ENCODE measurements around the gene TJP1. TPM values are rescaled to one million over a fixed set of nuclear protein-coding genes. Genes with fewer than 3 reads are reported as not detected.

Gene TJP1
- total RNA-seq, 3 donors from 2014 or later (not counting 1 experiment from before 2014, with no cell fraction given) = not detected

GRCh38 chr15:29727871-29728270, 94.4 kb downstream of the TJP1 start:
- no peaks in the 10 kb centered on the region for H3K4me1 Mint-ChIP-seq
- H3K36me3 Mint-ChIP-seq = no peaks in the 10 kb centered on the region
- DNase-seq (no peak), ATAC-seq (no peak)
- Histone ChIP-seq H3K9me3 (ENCODE audit: control insufficient read depth, insufficient read depth, low read length) (no peaks in the 10 kb centered on the region), H3K4me1 (ENCODE audit: control insufficient read depth, insufficient read depth, low read length) (no peaks in the 10 kb centered on the region), H3K27ac (ENCODE audit: low read length) (no peak overlapping the region), H3K4me3 (ENCODE audit: low read length) (no peak overlapping the region), H3K27me3 (ENCODE audit: control insufficient read depth, insufficient read depth, low read length) (no peaks in the 10 kb centered on the region), H3K36me3 (ENCODE audit: control insufficient read depth, insufficient read depth, low read length) (no peaks in the 10 kb centered on the region)
- H3K9me3 Mint-ChIP-seq = no peaks in the 10 kb centered on the region
- H3K27me3 Mint-ChIP-seq (ENCODE audit: low read depth in 2 of 2) = peaks cover 3 to 9% of the 10 kb centered on the region in 2 donors
- no peak overlapping the region for H3K27ac Mint-ChIP-seq
- WGBS (ENCODE audit: insufficient coverage) = 81% methylated on average over 4 of the region's 5 CpGs
- intact Hi-C loops (cut with micrococcal nuclease) = no loop called here
- no peak overlapping the region for H3K4me3 Mint-ChIP-seq
- no peak for TF ChIP-seq CTCF (IDR thresholded peaks at IDR 0.05)

- no peak overlapping the region for H3K4me3 Mint-ChIP-seq
- Histone ChIP-seq H3K27ac (ENCODE audit: low read length) (no peak overlapping the region), H3K4me1 (ENCODE audit: control insufficient read depth, insufficient read depth, low read length) (no peaks in the 10 kb centered on the region), H3K36me3 (ENCODE audit: control insufficient read depth, insufficient read depth, low read length) (no peaks in the 10 kb centered on the region), H3K9me3 (ENCODE audit: control insufficient read depth, insufficient read depth, low read length) (peaks cover 12% of the 10 kb centered on the region), H3K4me3 (ENCODE audit: low read length) (no peak overlapping the region), H3K27me3 (ENCODE audit: control insufficient read depth, insufficient read depth, low read length) (no peaks in the 10 kb centered on the region)
- H3K9me3 Mint-ChIP-seq = peaks cover 2% of the 10 kb centered on the region in 2 donors
- WGBS (ENCODE audit: insufficient coverage) = 83% methylated on average over 5 of the region's 7 CpGs
- intact Hi-C loops (cut with micrococcal nuclease) = no loop called here
- no peak for TF ChIP-seq CTCF (IDR thresholded peaks at IDR 0.05)
- no peak for DNase-seq
- H3K27me3 Mint-ChIP-seq (ENCODE audit: low read depth in 2 of 2) = peaks cover 3 to 9% of the 10 kb centered on the region in 2 donors
- H3K36me3 Mint-ChIP-seq = no peaks in the 10 kb centered on the region
- H3K4me1 Mint-ChIP-seq = no peaks in the 10 kb centered on the region
- ATAC-seq = no peak
- H3K27ac Mint-ChIP-seq = no peak overlapping the region
Observed at GRCh38 chr15:29726553-29726952, 95.7 kb downstream of the TJP1 start.

- Histone ChIP-seq H3K27ac (ENCODE audit: low read length) (no peak overlapping the region), H3K4me3 (ENCODE audit: low read length) (no peak overlapping the region), H3K9me3 (ENCODE audit: control insufficient read depth, insufficient read depth, low read length) (peaks cover 14% of the 10 kb centered on the region), H3K36me3 (ENCODE audit: control insufficient read depth, insufficient read depth, low read length) (no peaks in the 10 kb centered on the region), H3K4me1 (ENCODE audit: control insufficient read depth, insufficient read depth, low read length) (no peaks in the 10 kb centered on the region), H3K27me3 (ENCODE audit: control insufficient read depth, insufficient read depth, low read length) (no peaks in the 10 kb centered on the region)
- 91% methylated on average over 3 of the region's 3 CpGs for WGBS (ENCODE audit: insufficient coverage)
- peaks cover 2 to 6% of the 10 kb centered on the region in 2 donors for H3K9me3 Mint-ChIP-seq
- ATAC-seq (no peak), DNase-seq (no peak)
- intact Hi-C loops (cut with micrococcal nuclease) = no loop called here
- no peaks in the 10 kb centered on the region for H3K4me1 Mint-ChIP-seq
- TF ChIP-seq CTCF (IDR thresholded peaks at IDR 0.05) = no peak
- H3K4me3 Mint-ChIP-seq = no peak overlapping the region
- no peak overlapping the region for H3K27ac Mint-ChIP-seq
- H3K27me3 Mint-ChIP-seq (ENCODE audit: low read depth in 2 of 2) = peaks cover 3 to 9% of the 10 kb centered on the region in 2 donors
- H3K36me3 Mint-ChIP-seq = no peaks in the 10 kb centered on the region
Observed at GRCh38 chr15:29724026-29724425, 98.2 kb downstream of the TJP1 start.

- Mint-ChIP-seq H3K4me1 (no peaks in the 10 kb centered on the region), H3K27ac (no peak overlapping the region), H3K36me3 (no peaks in the 10 kb centered on the region), H3K9me3 (no peaks in the 10 kb centered on the region), H3K27me3 (ENCODE audit: low read depth in 2 of 2) (peaks cover 3 to 13% of the 10 kb centered on the region in 2 donors), H3K4me3 (no peak overlapping the region)
- no peak for DNase-seq
- Histone ChIP-seq H3K9me3 (ENCODE audit: control insufficient read depth, insufficient read depth, low read length) (no peaks in the 10 kb centered on the region), H3K4me3 (ENCODE audit: low read length) (no peak overlapping the region), H3K27me3 (ENCODE audit: control insufficient read depth, insufficient read depth, low read length) (no peaks in the 10 kb centered on the region), H3K27ac (ENCODE audit: low read length) (no peak overlapping the region), H3K36me3 (ENCODE audit: control insufficient read depth, insufficient read depth, low read length) (no peaks in the 10 kb centered on the region), H3K4me1 (ENCODE audit: control insufficient read depth, insufficient read depth, low read length) (no peaks in the 10 kb centered on the region)
- no peak for ATAC-seq
- no peak for TF ChIP-seq CTCF (IDR thresholded peaks at IDR 0.05)
- intact Hi-C loops (cut with micrococcal nuclease) = no loop called here
Observed at GRCh38 chr15:29713784-29714183, 108.5 kb downstream of the TJP1 start.

Data from natural killer cell (primary cell).